Stimulated activated CD4-positive, alpha-beta T cell treated with anti-CD3 and anti-CD28 coated beads, Interleukin-4, amount 100 ng/mL, for 1 hour (primary cell): Measurements from ENCODE around the gene KLHL10.
"Not testable (repeated sequence)": the region's sequence is repeated elsewhere in the genome, so short reads cannot be mapped to it uniquely, and the experiment has no call there.

Source experiments
- DNase-seq: peaks from one replicate; pipeline ENCODE4 v3.0.0-alpha.2; 2020

Gene KLHL10

DNA sequence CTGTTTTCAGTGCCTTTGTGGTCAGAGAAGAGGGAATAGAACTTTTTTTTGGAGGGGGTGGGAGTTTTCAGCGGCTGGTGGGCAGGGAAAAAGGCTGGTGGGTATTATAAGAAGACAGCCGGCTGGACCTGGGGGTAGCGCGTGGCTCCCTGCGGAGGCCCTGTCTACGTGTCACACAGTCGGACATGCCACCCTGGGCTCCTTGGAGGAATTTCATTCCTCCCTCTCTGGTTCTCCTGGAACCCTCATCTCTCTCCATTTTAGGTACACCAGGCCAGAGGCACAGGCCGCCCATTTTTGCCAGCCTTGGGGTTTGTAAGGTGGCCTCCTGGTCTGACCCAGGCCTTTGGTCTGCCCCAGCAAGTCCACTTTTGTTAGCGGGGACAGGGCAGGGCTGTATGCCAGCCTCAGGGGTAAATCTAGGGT lies 23.9 kb upstream of the KLHL10 start:
- no peak for DNase-seq

DNA sequence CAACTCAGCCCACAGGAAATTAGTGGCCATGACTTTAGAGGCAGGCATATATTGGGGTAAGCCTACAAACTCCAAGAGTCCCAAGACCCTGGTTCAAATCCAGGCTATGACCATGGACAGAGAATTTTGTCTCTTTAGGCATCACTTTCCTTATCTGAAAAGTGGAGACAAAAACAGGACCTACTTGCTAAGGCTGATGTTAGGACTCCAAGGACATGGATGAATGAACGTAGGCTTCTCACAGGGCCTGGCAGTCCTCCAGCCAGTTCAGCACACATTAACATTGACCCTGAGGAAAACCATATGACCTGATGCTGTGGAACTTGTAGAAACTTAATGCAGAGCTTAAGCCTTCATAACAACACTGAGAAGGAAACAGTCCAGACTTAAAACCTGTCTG lies 23.4 kb upstream of the KLHL10 start:
- no peak for DNase-seq

DNA sequence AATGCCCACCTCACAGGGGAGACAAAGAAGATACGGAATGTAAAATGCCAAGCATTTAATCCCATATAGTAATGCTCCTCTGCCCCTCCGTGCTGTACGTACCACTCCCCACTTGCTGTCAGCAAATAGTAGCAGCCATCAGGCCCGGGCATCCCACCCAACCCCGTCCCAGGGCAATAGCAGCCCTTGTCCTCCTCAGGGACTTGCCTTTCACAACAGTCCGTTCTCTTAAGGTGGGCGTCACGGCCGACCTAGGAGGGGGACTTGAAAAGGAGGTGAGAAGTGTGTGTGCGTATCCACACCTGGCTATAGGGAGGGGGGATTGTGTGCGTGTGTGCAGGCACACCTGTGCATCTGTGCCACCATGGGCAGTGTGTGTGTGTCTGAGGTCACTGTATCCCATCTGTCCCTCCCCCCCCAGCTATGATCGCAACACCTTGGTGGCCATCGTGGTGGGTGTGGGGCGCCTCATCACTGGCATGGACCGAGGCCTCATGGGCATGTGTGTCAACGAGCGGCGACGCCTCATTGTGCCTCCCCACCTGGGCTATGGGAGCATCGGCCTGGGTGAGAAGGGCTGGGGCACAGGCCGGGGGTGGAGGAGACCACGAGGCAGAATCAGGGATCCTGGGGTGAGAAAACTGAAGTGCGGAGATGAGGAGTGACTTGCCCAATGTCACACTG lies 20.8 kb upstream of the KLHL10 start:
- DNase-seq, result no peak

DNA sequence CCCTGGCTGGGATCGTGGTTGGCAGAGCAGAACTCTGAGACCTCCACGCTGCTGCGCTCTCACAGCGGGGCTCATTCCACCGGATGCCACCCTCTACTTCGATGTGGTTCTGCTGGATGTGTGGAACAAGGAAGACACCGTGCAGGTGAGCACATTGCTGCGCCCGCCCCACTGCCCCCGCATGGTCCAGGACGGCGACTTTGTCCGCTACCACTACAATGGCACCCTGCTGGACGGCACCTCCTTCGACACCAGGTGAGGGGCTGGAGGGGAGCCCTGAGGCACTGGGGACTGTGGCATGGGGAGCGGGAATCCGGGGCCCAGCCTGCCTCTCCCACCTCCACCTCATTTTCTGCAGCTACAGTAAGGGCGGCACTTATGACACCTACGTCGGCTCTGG lies 19.6 kb upstream of the KLHL10 start:
- DNase-seq, result no peak

DNA sequence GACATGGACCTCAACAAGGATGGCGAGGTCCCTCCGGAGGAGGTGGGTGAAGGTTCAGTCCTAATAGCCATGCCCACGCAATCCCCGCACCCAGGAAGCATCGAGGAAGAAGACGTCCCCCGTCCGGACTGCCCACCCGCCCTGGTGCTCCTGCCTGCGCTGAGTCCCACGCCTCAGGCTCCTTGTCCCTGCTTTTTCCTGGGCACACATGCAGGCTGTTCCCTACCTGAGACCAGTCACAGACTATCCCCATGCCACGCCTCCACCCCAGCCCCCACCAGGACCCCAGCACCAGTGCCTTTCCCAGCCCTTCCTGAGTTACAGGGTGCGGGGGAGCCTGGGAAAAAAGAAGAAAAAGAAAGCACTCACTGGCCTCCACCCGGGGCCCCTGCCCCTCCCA lies 15.8 kb upstream of the KLHL10 start:
- DNase-seq, result no peak

DNA sequence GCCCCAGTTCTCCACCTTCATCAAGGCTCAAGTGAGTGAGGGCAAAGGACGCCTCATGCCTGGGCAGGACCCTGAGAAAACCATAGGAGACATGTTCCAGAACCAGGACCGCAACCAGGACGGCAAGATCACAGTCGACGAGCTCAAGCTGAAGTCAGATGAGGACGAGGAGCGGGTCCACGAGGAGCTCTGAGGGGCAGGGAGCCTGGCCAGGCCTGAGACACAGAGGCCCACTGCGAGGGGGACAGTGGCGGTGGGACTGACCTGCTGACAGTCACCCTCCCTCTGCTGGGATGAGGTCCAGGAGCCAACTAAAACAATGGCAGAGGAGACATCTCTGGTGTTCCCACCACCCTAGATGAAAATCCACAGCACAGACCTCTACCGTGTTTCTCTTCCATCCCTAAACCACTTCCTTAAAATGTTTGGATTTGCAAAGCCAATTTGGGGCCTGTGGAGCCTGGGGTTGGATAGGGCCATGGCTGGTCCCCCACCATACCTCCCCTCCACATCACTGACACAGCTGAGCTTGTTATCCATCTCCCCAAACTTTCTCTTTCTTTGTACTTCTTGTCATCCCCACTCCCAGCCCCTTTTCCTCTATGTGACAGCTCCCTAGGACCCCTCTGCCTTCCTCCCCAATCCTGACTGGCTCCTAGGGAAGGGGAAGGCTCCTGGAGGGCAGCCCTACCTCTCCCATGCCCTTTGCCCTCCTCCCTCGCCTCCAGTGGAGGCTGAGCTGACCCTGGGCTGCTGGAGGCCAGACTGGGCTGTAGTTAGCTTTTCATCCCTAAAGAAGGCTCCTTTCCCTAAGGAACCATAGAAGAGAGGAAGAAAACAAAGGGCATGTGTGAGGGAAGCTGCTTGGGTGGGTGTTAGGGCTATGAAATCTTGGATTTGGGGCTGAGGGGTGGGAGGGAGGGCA lies 15.1 kb upstream of the KLHL10 start:
- DNase-seq, result no peak

DNA sequence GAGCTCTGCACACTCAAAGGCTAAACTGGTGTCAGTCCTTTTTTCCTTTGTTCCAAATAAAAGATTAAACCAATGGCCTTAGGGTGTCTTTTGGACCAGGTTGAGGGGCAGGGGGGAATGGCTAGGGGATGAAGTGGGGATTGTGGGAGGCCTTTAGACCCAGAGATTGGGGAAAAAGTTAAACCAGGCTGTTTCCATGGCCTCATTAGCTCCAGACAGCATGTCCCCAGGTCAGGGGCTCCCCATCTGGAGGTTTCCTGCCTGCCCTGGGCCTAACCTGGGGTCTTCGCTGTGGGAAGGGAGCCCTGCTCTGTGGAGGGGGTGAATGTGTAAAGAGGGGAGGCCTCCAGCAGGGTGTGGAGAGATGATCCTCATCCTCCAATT lies 14.5 kb upstream of the KLHL10 start:
- no peak for DNase-seq

DNA sequence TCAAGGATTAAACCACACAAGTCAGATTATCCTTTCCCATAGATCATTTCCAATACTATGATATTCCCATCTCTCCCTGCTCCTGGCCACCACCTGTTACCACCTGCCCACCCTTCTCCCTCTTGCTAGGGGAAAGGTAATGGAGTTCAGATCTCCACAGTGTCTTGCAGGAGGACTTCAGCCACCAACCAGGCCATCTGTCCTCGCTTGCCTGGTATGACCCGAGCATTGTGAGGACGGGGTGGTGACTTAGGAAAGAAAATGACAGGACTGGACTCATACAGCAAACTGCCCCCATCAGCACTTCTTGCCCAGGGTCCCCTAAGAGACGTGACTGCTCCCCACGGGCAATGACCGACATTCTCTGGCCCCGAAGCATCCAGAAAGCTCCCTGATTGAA lies 14.0 kb upstream of the KLHL10 start:
- DNase-seq, result no peak

DNA sequence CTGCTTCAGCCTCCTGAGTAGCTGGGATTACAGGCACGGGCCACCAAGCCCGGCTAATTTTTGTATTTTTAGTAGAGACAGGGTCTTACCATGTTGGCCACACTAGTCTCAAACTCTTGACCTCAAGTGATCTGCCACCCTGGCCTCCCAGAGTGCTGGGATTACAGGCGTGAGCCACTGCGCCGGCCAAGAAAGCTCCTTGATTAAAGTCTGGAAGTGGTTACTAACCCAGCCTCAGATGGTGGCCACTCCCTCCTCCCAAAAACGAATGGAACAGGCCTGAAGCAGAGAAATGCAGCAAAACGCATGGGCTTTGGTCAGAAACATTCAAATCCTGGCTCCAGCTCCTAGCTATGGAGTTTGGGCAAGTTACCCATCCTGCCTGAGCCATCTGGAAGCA lies 13.5 kb upstream of the KLHL10 start:
- DNase-seq, result no peak

DNA sequence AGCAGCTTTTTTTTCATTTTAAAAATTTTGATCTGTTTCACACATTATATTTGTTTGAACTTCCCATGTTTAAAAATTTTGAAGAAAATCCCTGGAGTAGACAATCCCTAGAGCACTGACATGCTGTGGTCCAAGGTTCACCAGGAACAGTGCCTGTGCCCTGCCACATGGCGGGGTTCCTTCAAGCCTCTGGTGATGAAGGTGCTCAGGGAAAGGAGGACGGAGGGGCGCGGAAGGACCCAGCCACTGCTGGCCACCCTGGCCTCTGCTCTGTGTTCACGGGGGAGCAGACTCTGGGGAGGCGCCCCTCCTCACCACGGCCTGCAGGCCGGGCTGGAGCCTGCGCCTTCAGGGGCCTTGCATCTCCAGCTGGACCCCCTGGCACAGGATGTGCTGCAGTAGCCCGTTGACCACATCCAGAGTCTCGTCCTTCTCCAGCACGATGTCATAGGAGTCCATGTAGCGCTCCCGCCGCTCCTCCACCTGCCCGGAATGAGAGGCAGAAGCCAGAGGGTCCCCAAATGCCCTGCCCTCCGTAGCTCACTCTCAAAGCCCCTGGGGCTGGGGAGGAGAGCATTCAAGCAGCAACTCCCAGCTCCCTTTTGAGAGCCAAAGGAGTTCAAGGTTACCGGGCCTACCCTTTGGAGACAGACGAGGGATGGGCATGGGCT lies 12.3 kb upstream of the KLHL10 start:
- no peak for DNase-seq

DNA sequence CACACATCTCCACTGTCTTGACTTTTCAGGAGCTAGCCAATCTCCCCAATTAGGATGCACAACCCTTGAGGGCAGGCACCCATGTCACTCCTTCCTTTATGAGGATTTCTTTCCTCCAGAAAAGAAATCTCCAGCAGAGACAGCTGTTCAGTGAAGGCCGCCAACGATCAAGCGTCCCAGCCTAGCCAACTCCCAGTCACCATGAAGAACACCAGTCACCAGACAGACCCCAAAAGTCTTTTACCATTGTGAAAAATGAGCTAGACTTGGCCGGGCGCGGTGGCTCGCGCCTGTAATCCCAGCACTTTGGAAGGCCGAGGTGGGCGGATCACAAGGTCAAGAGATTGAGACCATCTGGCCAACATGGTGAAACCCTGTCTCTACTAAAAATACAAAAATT lies 7.7 kb upstream of the KLHL10 start:
- not testable (repeated sequence) for DNase-seq

DNA sequence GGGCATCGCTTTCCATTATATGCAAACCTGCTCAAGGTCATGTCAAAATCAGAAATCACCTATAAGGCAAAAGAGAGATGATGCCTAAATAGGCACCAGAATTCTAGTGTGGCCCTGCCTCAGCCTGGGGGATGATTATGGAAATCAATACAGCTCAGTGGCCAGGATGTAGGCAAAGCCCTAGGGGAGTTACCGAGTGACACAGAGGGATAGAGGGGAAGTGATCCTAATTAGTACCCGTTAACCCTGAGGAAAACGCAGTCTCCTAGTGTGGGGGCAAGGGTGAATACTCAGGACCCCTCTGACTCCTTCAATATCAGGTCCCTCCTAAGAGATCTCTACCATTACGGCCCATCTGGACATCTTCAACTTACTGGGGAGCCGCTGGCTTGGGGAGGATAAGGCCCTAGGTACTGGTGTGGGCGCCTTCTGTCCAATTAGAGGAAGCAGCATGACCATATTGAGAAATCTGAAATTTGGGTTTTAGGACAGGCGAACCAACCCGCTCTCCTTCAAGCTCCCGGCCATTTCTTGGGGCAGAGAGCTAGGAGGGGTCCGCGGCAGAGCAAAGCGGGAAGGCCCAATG lies 2.3 kb upstream of the KLHL10 start:
- DNase-seq, result no peak

DNA sequence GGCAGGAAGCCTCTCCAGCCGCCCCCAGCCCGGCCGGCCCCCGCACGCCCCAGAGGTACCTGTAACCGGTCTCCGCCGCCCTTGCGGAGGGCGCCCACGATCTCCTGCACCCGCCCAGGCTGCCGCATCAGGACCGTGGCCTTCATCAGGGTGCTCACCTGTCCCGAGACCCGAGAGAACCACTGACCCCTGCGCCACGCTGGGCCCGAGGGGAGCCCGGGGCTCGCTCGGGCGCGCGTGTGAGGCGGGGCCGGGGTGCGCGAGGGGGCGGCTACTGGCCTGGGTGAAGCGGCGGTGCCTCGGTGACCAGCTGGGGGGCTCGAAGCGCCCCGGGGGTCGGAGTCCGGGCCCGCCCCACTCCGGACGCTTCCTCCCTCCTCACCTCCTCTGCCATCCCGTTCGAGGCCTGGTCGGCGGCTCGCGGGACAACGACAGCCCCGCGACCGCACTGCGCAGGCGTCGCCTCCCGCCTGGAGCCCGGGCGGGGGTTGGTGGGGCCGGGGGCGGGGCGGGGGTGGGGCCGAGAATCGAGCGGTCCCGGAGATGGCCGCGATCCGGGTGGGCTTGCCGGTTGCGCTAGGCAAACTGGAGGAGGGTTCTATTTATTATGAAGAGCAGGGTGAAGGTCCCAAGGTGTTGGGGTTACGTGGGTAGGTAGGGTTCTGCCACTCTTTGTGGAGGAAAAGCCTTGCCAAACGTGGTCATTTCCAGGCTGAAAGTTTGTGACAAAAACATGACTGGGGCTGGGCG lies 1.6 kb upstream of the KLHL10 start, which contains the start of gene NT5C3B:
TSS of gene NT5C3B (minus strand) at position 433 of the 750 bp plus-strand sequence. CDS start at position 394, 39 bp downstream.
- peak; percentile 60 for DNase-seq

DNA sequence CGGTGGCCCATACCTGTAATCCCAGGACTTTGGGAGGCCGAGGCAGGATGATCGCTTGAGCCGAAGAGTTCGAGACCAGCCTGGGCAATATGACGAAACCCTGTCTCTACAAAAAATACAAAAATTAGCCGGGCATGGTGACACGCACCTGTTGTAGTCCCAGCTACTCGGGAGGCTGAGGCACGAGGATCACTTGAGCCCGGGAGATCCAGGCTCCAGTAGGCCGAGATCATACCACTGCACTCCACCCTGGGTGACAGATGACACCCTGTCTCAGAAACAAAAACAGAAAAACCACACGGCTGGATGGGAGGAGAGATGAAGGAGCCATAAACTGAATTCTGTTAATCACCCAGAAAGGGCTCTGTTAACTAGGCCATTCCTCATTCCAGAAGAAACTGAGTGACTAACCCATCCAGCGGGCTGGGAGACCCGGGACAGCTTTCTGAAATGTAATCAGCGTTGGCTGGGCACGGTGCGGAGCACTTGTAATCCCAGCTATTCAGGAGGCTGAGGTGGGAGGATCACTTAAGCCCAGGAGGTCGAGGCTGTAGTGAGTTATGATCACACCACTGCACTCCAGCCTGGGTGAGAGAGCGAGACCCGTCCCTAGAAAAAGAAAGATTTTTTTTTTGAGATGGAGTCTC lies 952 bp upstream of the KLHL10 start:
- DNase-seq, result no peak

DNA sequence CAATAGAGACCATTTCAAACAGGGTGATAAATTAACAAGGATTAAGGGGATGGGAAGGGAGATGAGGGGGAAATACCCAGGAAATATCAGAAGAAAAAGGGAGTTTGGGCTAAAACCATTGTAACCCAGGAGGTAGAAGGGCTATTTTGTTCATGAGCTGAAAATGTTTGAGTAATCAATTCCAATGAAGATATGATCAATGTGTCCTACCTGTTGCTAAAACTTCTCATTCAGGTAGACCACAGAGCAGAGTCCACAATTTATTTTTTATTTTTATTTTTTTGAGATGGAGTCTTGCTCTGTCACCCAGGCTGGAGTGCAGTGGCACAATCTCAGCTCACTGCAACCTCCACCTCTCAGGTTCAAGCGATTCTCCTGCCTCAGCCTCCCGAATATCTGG lies 1.8 kb downstream of the KLHL10 start:
- DNase-seq, result not testable (repeated sequence)

DNA sequence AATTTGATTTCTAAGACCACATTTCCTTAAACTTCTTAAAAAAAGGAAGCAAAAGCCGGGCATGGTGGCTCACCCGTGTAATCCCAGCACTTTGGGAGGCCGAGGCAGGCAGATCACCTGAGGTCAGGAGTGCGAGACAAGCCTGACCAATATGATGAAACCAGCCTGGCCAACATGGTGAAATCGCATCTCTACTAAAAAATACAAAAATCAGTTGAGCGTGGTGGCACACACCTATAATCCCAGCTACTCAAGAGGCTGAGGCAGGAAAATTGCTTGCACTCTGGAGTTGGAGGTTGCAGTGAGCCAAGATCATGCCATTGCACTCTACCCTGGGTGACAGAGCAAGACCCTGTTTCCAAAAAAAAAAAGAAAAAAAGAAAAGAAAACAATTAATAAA lies 3.2 kb downstream of the KLHL10 start:
- not testable (repeated sequence) for DNase-seq

DNA sequence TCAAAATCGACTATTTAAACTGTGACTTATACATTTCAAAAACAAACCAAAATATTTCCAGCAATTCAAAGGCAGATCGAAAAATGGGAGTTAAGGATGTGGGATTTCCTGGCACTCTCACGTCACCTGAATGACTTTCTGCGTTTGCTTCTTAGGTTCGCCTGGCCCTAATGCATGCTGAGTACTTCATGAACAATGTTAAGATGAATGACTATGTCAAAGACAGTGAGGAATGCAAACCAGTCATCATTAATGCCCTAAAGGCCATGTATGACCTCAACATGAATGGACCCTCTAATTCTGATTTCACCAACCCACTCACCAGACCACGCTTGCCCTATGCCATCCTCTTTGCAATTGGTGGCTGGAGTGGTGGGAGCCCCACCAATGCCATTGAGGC lies 7.3 kb downstream of the KLHL10 start:
- no peak for DNase-seq

DNA sequence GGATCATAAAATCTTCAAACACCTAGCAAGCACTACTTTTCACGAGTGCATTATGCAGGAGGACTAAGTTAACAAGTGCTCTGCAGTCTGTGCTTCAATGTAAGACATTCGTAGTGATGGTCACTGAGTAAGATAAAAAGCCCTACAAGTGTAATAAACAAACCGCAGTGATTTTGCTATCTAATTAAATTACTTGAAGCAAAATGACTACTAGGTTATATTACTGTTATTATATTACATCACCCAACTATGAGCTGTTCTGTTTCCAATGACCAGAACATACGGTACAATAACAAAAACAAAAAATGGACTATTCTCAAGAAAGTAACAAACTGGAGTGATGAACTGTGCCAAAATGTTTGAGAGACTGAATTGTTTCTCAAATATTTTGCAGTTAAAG lies 11.2 kb downstream of the KLHL10 start:
- no peak for DNase-seq

DNA sequence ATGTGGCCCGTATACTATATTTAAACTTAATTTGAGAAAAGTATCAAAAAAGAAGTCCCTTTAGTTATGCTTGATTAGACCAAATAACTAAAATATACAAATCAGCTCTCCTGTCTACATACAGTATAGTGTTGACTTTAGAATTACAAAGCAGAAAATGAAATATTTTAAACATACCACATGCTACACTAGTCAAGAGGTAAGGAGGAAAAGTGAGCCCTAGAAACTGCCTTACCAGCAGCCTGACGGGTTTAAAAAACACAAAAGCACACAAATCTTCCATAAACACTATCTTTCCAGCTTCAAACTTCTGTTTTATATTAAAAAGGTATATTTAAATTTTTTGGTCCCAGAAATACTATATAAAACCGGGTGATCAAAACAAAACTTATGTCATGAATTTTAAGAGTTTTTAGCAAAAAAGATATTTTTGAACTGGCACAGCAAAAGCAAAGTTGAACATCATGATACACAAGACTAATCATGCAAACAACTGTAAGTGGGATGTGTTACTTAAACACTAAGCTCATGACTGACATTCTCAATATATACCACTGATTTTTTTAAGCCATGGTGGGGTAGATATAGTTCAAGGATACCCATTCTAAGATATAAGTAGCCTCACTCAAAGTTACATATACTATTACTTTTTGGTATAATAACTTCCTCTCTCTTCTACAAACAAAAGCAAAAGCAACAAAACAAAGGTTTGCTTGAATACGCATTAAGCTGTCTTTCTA lies 11.8 kb downstream of the KLHL10 start:
- DNase-seq, result no peak

DNA sequence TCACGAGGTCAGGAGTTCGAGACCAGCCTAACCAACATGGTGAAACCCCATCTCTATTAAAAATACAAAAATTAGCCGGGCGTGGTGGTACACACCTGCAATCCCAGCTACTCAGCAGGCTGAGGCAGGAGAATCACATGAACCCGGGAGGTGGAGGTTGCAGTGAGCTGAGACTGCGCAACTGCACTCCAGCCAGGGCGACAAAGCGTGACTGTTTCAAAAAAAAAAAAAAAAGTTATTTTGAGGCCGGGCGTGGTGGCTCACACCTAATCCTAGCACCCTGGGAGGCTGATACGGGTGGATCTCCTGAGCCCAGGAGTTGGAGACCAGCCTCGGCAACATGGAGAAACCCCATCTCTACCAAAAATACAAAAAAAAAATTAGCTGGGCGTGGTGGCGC lies 13.8 kb downstream of the KLHL10 start:
- DNase-seq, result not testable (repeated sequence)

DNA sequence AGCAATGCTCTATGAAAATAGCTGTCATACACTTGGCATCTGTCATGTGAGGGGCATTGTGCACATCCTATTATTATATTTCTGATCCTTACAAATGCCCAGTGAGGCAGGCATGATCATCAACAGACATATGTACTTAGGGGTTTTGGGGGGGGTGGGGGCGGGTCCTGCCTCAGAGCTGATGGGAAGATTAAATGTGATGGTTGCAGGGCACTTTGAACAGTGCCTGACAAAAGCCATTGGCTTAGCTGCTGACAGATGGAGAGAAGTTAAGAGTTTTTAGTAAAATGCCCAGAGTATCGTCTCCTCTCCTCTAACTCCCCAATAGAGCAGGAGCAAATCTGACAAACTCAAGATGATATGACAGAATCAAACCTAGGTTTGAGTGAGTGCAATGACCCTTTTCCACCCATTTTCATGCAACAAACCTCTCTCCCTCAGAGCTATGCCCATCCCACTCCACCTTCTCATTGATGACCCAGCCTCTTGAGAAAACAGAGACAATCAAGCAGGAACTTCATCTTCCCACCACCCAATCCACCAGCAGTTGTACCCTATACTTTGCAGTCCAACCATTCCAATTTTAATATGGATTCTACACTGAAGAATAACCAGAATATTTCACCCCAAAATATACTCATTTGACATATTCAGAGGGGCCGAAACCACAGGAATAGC lies 22.8 kb downstream of the KLHL10 start:
- DNase-seq, result no peak
